Thyroid gland (tissue), 4 donors: Measurements from ENCODE around the gene WDR37. TPM values are rescaled to one million over a fixed set of nuclear protein-coding genes. Genes with fewer than 3 reads are reported as not detected.

Experiments used
- DNase-seq, 2 donors: peaks; one replicate each; pipeline ENCODE4 v3.0.0-alpha.2; 2019
- H3K27ac ChIP-seq, 3 donors: fragments of 200-600 bp; sonication (generic); 1 replicate in 2 of 3; 2 replicates in 1 of 3; pipeline ENCODE4 v1.5.1; 2016 to 2019; ENCODE audit warnings: mild to moderate bottlenecking in 1 of 3, moderate library complexity in 1 of 3
- H3K27me3 ChIP-seq: fragments of 200-600 bp; sonication (generic); one replicate; pipeline ENCODE4 v1.5.1; 2019
- H3K36me3 ChIP-seq, 2 donors: fragments of 200-600 bp; sonication (generic); one replicate each; pipeline ENCODE4 v1.5.1; 2016 to 2019
- H3K4me1 ChIP-seq, 2 donors: fragments of 200-600 bp; sonication (generic); one replicate each; pipeline ENCODE4 v1.5.1; 2017 to 2019
- H3K4me3 ChIP-seq, 3 donors: fragments of 200-600 bp; sonication (generic); replicated peaks in 1 of 3; 1 replicate in 2 of 3; 2 replicates in 1 of 3; pipeline ENCODE4 v1.5.1; 2016; ENCODE audit warnings: mild to moderate bottlenecking in 1 of 3
- H3K9me3 ChIP-seq: fragments of 200-600 bp; sonication (generic); one replicate; pipeline ENCODE4 v1.5.1; 2017
- CTCF ChIP-seq, 6 experiments: fragments of 200-600 bp in 3 of 6; fragments of 450-650 bp in 3 of 6; sonication (generic) in 3 of 6; IDR thresholded peaks; one replicate each; pipeline ENCODE4 v1.5.1; 2016 to 2019; ENCODE audit warnings: antibody characterized with exemption in 6 of 6, mild to moderate bottlenecking in 2 of 6, inconsistent platforms in 1 of 6, moderate library complexity in 1 of 6
- POLR2A ChIP-seq, 2 donors: fragments of 450-650 bp; IDR thresholded peaks; one replicate each; pipeline ENCODE4 v1.6.1; 2017; ENCODE audit warnings: antibody characterized with exemption in 2 of 2, mild to moderate bottlenecking in 2 of 2, moderate library complexity in 1 of 2
- WGBS, 2 donors: methylation state at CpG; one replicate each; pipeline ENCODE4 v1.1.5; 2017; 5-methylcytosine and 5-hydroxymethylcytosine counted together
- intact Hi-C: fragments of 100-400 bp; cut with DNase I; formaldehyde crosslinking; loops from one replicate; pipeline ENCODE4 v1.15.1; 2023
- total RNA-seq, 4 donors: library from RNA; depleted of rRNA; stranded (reverse); fragments of >200 nt; gene quantifications; one replicate each; pipeline ENCODE4 v1.2.3, GENCODE V29; 2016

WDR37 gene
- total RNA-seq, 4 donors from 2014 or later, result 15.2 to 26.3 (median 16.4) TPM

DNA sequence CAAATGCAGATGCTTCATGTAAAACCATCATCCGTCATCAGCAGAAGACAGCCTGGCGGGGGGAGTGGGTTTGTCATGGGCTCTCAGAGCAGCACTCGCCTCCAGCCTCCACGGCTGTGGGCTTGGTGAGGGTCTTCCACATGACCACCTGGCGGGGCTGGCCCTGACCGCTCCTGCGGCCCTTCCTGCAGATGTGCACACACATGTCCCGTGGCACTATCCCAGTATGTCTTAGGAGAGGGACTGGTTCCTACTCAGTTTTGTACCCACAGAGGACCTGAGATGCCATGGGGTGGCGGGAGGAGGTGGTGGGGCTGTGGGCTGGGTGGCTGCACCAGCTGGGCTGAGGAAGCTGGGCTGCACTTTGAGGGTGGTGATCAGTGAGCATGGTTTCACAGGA, 35.2 kb upstream of the WDR37 start:
- H3K27me3 ChIP-seq, result no peaks in the 10 kb centered on the region
- no peak for DNase-seq
- no peaks in the 10 kb centered on the region for H3K9me3 ChIP-seq
- TF ChIP-seq CTCF (IDR thresholded peaks at IDR 0.05), result no peak
- TF ChIP-seq POLR2A (IDR thresholded peaks at IDR 0.05), result no peak
- H3K27ac ChIP-seq, result no peak overlapping the region
- no peak overlapping the region for H3K4me3 ChIP-seq
- H3K36me3 ChIP-seq, result peaks cover 23 to 30% of the 10 kb centered on the region in 2 donors
- H3K4me1 ChIP-seq, result no peaks in the 10 kb centered on the region
- 92 to 98% methylated on average over 6 to 8 of the region's 9 CpGs for WGBS, 2 donors
- intact Hi-C loops, result no loop called here

GRCh38 chr10:1022413-1022812, 33.8 kb upstream of the WDR37 start:
- intact Hi-C loops, result no loop called here
- Histone ChIP-seq H3K27ac (no peak overlapping the region), H3K4me3 (no peak overlapping the region), H3K36me3 (peaks cover 9 to 16% of the 10 kb centered on the region in 2 donors), H3K4me1 (no peaks in the 10 kb centered on the region), H3K27me3 (no peaks in the 10 kb centered on the region), H3K9me3 (no peaks in the 10 kb centered on the region)
- no peak for TF ChIP-seq CTCF (IDR thresholded peaks at IDR 0.05)
- no peak for TF ChIP-seq POLR2A (IDR thresholded peaks at IDR 0.05)
- no peak for DNase-seq
- 69% methylated on average over 12 of the region's 12 CpGs for WGBS, 2 donors

DNA sequence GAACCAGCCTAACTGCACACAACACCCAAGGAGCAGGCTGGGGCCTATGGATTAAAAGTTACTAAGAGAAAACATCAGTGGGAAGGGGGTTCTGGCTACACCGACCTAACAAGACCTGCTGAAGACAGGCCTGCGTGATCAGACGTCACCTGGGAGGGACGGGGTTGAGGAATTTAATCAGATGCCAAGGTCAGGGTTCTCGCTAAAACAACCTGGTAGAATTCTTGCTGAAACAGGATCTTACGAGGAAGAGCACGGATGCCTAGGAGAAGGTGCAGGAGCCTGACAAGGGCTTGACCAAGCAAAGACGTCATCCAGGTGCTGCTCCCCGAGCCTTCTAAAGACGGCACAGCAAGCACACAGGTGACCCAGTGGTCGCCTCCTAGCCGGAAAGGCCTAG, 32.1 kb upstream of the WDR37 start:
- intact Hi-C loops, result no loop called here
- WGBS, 2 donors, result 88 to 91% methylated on average over 12 of the region's 12 CpGs

GRCh38 chr10:1025683-1026082, 30.5 kb upstream of the WDR37 start, which contains the start of gene IDI2:
Gene IDI2 (minus strand): TSS chr10:1025859. CDS start chr10:1024723, 1,136 bp downstream.
- Histone ChIP-seq H3K4me3 (no peak within 1 kb of the TSS), H3K36me3 (no peaks in the 10 kb centered on the region), H3K27ac (no peak within 1 kb of the TSS), H3K27me3 (no peaks in the 10 kb centered on the region), H3K9me3 (no peaks in the 10 kb centered on the region), H3K4me1 (no peaks in the 10 kb centered on the region)
- WGBS, 2 donors, result 76 to 91% methylated on average over 1 of the region's 1 CpG
- no peak for DNase-seq
- no peak for TF ChIP-seq CTCF (IDR thresholded peaks at IDR 0.05)
- no peak for TF ChIP-seq POLR2A (IDR thresholded peaks at IDR 0.05)
- intact Hi-C loops, result no loop called here

More for the DNA sequence above, 32.1 kb upstream of the WDR37 start:
- DNase-seq, result no peak
- no peaks in the 10 kb centered on the region for H3K27me3 ChIP-seq
- no peaks in the 10 kb centered on the region for H3K4me1 ChIP-seq
- TF ChIP-seq POLR2A (IDR thresholded peaks at IDR 0.05) (no peak), CTCF (IDR thresholded peaks at IDR 0.05) (no peak)
- no peak overlapping the region for H3K27ac ChIP-seq
- H3K4me3 ChIP-seq, result no peak overlapping the region
- H3K9me3 ChIP-seq, result no peaks in the 10 kb centered on the region
- peaks cover 0 to 6% of the 10 kb centered on the region in 2 donors for H3K36me3 ChIP-seq

DNA sequence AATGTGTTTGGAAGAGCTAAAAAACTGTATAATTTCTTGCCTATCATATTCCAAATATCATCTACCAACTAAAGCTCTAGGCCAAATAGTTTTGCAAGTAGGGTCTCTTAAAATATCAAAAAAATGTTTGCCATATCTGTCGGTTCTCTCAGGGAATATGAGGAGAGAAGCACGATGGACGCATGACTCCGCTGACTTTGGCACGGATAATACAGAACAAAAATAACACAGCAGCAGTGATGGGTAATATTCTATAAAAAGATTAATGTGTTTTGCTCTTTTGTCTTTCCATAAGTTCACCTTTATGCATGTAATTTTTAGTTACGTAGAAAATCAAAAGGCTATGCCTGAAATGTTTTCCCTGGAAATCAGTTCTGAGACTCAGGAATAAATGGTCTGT, 29.6 kb upstream of the WDR37 start:
- no peak overlapping the region for H3K4me3 ChIP-seq
- no peak overlapping the region for H3K27ac ChIP-seq
- intact Hi-C loops, result no loop called here
- TF ChIP-seq CTCF (IDR thresholded peaks at IDR 0.05) (no peak), POLR2A (IDR thresholded peaks at IDR 0.05) (no peak)
- no peak for DNase-seq
- no peaks in the 10 kb centered on the region for H3K9me3 ChIP-seq
- H3K27me3 ChIP-seq, result no peaks in the 10 kb centered on the region
- WGBS, 2 donors, result 91 to 94% methylated on average over 6 of the region's 6 CpGs
- H3K4me1 ChIP-seq, result no peaks in the 10 kb centered on the region
- no peaks in the 10 kb centered on the region for H3K36me3 ChIP-seq
